GM13977 (cell line): ENCODE data around the gene TGFBI.

Source experiments
- DNase-seq: peaks from one replicate; pipeline ENCODE4 v3.0.0; 2012; ENCODE audit warnings: low spot score
- CTCF ChIP-seq: IDR thresholded peaks from 2 replicates; pipeline ENCODE4 v1.5.1; 2012; ENCODE audit warnings: mild to moderate bottlenecking, control low read depth; ENCODE audit not compliant: insufficient read depth; ENCODE audit errors: extremely low read depth, missing control alignments
- in situ Hi-C: fragments of 300-500 bp; cut with MboI; formaldehyde crosslinking; loops from one replicate; pipeline ENCODE4 v1.12.0; 2022; ENCODE audit warnings: low sequenced_read_pairs, low pct_unique_long_range_greater_than_20kb, mixed read lengths, inconsistent platforms; ENCODE audit not compliant: unreplicated experiment

TGFBI gene

DNA sequence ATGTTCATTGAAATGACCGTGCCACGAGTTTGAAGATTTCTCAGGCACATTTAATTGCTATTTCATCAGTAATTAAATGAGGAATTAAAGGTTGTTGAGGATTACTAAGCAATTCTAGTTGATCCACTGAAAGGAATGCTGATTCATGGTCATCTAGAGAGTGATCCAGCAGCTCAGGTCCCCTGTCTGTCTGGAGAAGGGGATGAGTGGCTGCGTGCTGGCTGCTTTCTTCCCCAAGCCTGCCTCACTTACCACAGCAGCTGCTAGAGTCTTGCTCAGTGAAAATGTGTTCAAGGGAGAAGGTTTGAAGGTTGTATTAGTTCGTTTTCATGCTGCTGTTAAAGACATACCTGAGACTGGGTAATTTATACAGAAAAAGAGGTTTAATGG is 7.8 kb upstream of the TGFBI start:
- in situ Hi-C loops: no loop called here
- TF ChIP-seq CTCF: no peak
- no peak for DNase-seq

DNA sequence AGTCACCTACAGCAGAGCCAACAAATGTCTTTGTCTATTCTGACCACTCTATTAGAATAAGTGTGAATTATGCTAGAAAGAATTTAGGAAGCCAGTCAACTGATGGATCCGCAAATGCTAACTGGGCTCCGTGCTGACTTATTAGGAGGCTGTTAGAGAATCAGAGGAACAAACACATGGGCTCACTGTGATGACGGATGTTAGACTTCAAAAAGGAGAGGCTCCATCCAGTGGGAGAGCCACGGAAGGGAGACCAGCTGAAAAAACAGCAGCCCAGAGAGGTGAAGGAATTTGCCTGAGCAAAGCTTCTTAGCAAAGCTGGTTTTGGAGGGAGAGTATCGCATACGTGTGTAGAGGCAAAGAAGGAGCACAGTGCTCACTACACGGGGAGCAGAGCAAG is 5.8 kb upstream of the TGFBI start:
- TF ChIP-seq CTCF: no peak
- no peak for DNase-seq
- in situ Hi-C loops: no loop called here

GRCh38 chr5:136023958-136024541 is 4.7 kb upstream of the TGFBI start:
- DNase-seq: no peak
- no peak for TF ChIP-seq CTCF

DNA sequence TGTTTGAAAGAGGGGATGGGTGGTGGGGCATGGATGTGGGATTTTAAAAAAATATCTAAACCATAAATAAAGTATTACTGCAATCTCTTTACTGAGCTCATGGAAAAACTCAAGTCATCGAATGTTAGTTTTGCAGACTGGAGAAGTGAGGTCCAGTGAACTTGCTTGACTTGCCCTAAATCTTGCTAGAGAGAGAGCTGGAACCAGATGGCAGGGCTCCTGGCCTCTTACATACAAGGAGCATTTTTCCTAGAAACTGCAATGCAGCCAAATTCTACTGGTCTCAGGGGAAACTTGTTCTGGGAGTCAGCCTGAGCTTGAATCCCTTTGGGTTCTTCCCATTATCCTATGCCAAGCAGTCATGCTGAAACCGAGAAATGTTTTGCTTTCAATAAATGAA is 2.9 kb upstream of the TGFBI start:
- in situ Hi-C loops: no loop called here
- TF ChIP-seq CTCF: no peak
- DNase-seq: no peak

More at GRCh38 chr5:136023958-136024541, 4.7 kb upstream of the TGFBI start:
- in situ Hi-C loops: no loop called here

DNA sequence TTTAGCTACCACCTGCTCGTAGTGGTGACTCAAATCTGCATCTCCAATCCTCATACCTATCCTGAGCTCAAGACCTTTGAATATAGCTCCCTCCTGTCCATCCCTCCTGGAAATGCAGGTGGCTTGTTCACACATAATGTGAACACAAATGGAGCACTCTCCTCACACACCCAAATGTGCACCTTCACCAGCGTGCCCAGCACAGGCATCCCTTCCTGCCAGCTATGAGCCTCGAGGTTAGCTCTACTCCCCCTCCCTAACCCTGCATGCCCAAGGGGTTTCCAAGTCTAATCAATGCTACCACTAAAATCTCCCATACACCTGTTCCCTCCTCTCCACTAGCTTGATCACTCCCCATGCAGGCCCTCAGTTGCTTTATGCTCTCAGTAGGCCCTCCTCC is 2.2 kb upstream of the TGFBI start:
- in situ Hi-C loops: no loop called here
- TF ChIP-seq CTCF: no peak

GRCh38 chr5:136027311-136027710 is 1.5 kb upstream of the TGFBI start:
- DNase-seq: no peak
- in situ Hi-C loops: no loop called here
- no peak for TF ChIP-seq CTCF

More for the DNA sequence above, 2.2 kb upstream of the TGFBI start:
- DNase-seq: no peak

DNA sequence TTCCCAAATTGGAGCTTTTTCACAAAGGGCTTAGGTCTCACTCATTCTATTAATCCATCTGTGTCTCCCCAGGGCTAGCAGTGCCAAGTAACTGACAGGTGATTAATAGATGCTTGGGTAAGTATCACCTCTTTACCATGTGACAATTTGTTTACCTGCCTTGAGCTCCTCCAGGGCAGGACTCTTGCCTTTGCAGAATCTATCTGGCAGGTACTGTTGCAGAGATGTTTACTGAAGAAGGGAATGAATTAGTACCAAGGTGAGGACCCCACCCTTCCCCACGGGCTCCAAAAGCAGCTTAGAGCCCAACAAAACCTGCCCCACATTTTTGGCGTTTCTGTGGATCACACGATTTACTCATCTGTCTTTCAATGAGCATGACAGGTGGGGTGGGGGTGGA is 698 bp upstream of the TGFBI start:
- no peak for DNase-seq
- in situ Hi-C loops: no loop called here
- TF ChIP-seq CTCF: no peak
